Left ventricle myocardium superior (tissue), 1 donor: ENCODE measurements around the gene GIPR. TPM values are rescaled to one million over a fixed set of nuclear protein-coding genes. Genes with fewer than 3 reads are reported as not detected.
"Not testable (repeated sequence)": the region's sequence is repeated elsewhere in the genome, so short reads cannot be mapped to it uniquely, and the experiment has no call there.

Experiments used
- ATAC-seq: fragments of 200-7000 bp; cut with Tn5 transposase; one replicate; pipeline ENCODE4 v1.9.1; 2020; ENCODE audit warnings: mild to moderate bottlenecking, moderate library complexity
- DNase-seq: peaks from one replicate; pipeline ENCODE4 v3.0.0-alpha.2; 2020
- intact Hi-C: fragments of 100-400 bp; cut with micrococcal nuclease; formaldehyde crosslinking; loops from one replicate; pipeline ENCODE4 v1.11.0; 2022
- microRNA-seq: library from miRNA; unstranded; fragments of <30 nt; microRNA quantifications from one replicate; pipeline ENCODE4 v1.2.0, GENCODE V29; 2020; ENCODE audit warnings: borderline number of aligned reads
- total RNA-seq: library from RNA; stranded (reverse); fragmentation: NEBNext Ultra II Directional; extraction: Animal tissue kit (Norgen Biotek cat#: 25700); gene quantifications from one replicate; pipeline ENCODE4 v1.2.1, GENCODE V29; 2021
- donor health status: DM: no; HTN: yes; CAD: no; lungs with severe emphysema.

Gene GIPR
- total RNA-seq, 1 donor from 2014 or later: 4.1 TPM

DNA sequence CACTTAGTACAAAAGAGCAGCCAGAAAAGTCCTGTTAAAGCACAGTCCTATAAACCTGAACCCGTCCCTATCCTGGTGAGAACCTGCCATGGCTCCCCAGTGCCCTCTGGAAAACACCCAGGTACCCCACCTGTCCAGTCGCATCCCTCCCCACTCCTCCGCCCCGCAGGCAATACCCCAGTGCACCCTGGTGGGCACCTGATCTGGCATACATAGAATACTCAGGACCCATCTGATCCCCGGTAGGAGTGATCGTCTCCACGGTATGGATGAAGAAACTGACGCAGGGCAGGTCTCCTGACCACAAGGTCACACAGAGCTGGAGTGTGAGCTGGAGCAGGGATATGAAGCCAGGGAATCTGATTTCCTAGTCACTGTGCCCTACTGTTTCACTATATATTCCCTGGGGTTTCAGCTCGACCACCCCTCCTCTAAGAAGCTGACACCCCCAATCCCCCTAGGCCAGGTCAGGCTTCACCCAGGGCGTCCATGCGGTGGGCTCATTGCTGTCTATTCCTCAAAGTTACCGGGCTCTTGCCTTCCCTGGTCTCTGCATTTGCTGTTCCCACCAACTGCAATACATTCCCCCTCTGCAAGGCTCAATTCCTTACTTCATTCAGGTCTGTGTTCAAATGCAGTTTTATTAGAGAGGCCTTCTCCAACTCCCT, 50.1 kb downstream of the GIPR start:
- DNase-seq (peak; percentile 42), ATAC-seq (peak; percentile 1)
- intact Hi-C loops: no loop called here

DNA sequence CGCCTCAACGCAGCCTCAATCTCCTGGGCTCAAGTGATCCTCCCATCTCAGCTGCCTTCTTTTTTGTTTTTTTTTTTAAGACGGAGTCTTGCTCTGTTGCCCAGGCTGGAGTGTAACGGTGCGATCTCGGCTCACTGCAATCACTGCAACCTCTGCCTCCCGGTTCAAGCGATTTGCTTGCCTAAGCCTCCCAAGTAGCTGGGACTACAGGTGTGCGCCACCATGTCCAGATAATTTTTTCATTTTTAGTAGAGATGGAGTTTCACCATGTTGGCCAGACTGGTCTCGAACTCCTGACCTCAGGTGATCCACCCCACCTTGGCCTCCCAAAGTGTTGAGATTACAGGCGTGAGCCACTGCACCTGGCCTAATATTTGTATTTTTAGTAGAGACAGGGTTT, 52.0 kb downstream of the GIPR start:
- intact Hi-C loops, ATAC-seq, DNase-seq: not testable (repeated sequence)

DNA sequence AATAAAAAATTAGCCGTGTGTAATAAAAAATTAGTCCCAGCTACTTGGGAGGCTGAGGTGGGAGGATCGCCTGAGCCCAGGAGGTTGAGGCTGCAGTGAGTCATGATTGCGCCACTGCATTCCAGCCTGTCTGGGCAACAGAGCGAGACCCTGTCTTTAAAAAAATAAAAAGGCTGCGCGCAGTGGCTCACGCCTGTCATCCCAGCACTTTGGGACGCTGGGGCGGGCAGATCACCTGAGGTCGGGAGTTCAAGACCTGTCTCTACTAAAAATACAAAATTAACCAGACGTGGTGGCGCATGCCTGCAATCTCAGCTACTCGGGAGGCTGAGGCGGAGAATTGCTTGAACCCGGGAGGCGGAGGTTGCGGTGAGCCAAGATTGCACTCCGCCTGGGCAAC, 60.7 kb downstream of the GIPR start:
- ATAC-seq, intact Hi-C loops, DNase-seq: not testable (repeated sequence)

DNA sequence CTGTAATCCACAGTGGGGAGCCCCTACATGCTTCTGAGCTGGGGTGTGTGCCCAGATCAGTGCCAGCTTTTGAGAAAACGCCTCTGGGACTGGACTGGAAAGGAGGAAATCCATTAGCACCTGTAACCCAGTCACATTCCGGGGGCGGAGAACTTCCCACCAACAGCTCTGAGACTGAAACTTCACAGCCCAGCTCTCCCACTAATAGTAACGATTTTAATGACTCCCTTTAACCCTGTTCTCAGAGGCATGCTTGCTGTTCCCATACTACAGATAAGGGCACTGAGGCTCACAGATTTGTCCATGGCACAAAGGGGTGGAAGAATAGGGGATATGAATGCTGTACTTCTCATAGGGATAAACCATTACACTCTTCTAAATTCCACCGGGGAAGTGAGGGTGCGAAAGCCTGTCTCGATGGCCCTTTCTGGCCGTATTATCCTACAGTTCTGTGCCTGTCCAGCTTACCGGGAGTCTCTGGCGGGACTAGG, 61.8 kb downstream of the GIPR start:
- ATAC-seq (no peak), DNase-seq (no peak)
- intact Hi-C loops: no loop called here

DNA sequence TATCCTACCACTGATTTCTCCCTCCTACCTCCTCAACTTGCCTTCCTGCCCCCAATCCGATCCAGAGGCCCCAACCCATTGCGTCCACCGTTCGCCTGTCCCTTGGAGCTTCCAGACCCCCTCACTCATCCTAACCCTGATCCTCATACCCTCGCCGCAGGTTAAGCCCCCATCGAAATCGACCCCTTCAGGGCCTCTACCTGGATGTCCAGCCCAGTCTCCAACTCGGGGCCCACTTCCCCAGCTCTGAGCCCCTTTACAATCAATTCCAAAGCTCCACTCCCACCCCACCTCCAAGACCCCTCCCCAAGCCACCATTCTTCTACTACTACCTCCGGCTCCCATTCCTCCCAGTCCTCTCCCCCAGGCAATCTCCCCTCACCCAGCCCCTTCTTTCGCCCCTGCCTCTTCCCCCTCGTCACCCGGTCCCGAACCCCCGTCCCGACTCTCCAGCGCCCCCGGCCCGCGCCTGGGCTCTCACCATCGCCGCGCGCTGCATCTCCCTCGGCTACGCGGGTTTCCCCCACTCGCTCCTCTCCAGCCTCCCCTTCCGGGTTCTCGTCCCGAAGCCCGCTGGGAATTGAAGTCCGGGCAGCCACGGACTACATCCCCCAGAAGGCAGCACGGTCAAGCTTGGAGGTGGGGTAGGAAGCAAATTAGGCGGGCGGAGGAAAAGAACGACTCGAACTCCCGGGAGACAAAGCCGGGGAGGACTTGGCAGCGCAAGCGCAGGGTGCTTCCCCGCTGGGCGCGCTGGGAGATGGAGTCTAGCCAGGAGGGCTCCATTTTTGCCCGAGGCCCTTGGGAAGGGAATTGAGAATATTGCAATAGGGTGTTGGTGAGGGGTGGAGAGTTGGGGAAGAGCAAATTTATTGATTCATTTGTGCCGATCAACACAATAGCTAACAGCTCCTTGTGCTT, 62.6 kb downstream of the GIPR start, which contains the start of gene FBXO46:
Gene FBXO46 (minus strand): TSS at position 529 of the 921 bp plus-strand sequence. CDS start 17,401 bp downstream, outside the sequence.
- DNase-seq (peak; percentile 95), ATAC-seq (peak; percentile 98)
- intact Hi-C loops: no loop called here

Small RNA genes within 50 kb of the gene (microRNA-seq; reads per million reads assigned to microRNA genes)
- gene MIR330: 51.9 reads per million, percentile 30 among the genes with 10 or more reads in this experiment
- gene MIR642A: not detected
- not detected for gene MIR642B

Other genes starting within 250 kb of the GIPR start
- 150 TPM for gene ERCC1, start 244.3 kb upstream of the GIPR start, total RNA-seq
- gene FOSB, start 200.2 kb upstream of the GIPR start, total RNA-seq: 0.79 TPM
- 29.8 TPM for gene RTN2, start 171.2 kb upstream of the GIPR start, total RNA-seq
- 0.57 TPM for gene PPM1N, start 169.8 kb upstream of the GIPR start, total RNA-seq
- gene VASP, start 160.7 kb upstream of the GIPR start, total RNA-seq: 43.3 TPM
- gene OPA3, start 83.4 kb upstream of the GIPR start, total RNA-seq: 26.9 TPM
- gene GPR4, start 66.0 kb upstream of the GIPR start, total RNA-seq: 4.8 TPM
- gene EML2, start 28.8 kb upstream of the GIPR start, total RNA-seq: 33.4 TPM
- gene SNRPD2, start 23.7 kb downstream of the GIPR start, total RNA-seq: 233 TPM
- gene QPCTL, start 24.4 kb downstream of the GIPR start, total RNA-seq: 1.2 TPM
- 15.4 TPM for gene FBXO46, start 62.7 kb downstream of the GIPR start, total RNA-seq
- gene MEIOSIN, start 65.2 kb downstream of the GIPR start, total RNA-seq: not detected
- 26.1 TPM for gene SIX5, start 101.0 kb downstream of the GIPR start, total RNA-seq
- gene DMPK, start 114.3 kb downstream of the GIPR start, total RNA-seq: 275 TPM
- 64.6 TPM for gene DMWD, start 124.6 kb downstream of the GIPR start, total RNA-seq
- not detected for gene RSPH6A, start 147.1 kb downstream of the GIPR start, total RNA-seq
- gene SYMPK, start 194.9 kb downstream of the GIPR start, total RNA-seq: 38.3 TPM
- not detected for gene FOXA3, start 196.1 kb downstream of the GIPR start, total RNA-seq
- 22.3 TPM for gene IRF2BP1, start 217.9 kb downstream of the GIPR start, total RNA-seq
- 18.5 TPM for gene MYPOP, start 234.4 kb downstream of the GIPR start, total RNA-seq
- gene NANOS2, start 246.6 kb downstream of the GIPR start, total RNA-seq: not detected